ENCODE measurements around the gene TUSC2. TPM values are rescaled to one million over a fixed set of nuclear protein-coding genes. Genes with fewer than 3 reads are reported as not detected.
A peak's percentile ranks its signal among the peaks of the same experiment; 100 is the strongest.

The TUSC2 gene
- total RNA-seq, 1 experiment from 2014 or later = 33.5 TPM

DNA sequence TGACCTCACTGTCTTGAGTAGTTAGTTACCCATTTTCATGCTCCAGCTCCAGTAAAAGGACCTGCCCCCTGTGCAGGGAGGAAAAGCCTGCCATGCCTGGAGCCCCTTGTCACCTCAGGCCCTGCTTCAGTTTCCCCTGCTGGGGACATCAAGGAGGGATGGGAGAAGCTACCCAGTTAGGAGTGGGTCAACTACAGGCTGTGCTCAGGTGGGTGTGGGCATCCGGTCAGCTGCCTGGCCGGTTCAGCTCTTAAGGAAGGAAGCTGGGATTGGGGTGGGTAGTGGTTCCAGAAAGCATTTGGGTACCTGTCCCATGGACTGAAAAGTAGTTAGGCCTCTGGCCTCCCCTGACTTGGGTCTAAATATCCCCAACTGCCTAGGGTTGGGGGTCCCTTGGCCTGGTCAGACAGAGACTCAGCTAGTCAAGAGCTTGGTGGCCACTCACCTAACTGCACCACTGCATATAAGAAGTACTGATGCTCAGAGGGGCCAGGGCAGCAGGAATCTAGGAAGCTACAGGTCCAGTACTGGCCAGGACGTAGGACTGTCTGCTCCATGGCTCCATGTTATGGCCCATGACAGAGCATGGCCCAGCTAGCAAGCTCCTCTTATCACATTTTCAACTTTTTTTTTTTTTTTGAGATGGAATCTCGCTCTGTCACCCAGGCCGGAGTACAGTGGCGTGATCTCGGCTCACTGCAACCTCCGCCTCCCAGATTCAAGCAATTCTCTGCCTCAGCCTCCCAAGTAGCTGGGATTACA is 48.6 kb downstream of the TUSC2 start:
- H3K9me3 Mint-ChIP-seq = no peaks in the 10 kb centered on the region
- Histone ChIP-seq H3K4me2 (ENCODE audit: insufficient read depth, insufficient read length, low read length) (no peak overlapping the region), H3K9me3 (ENCODE audit: control insufficient read depth, low read depth, low read length) (no peaks in the 10 kb centered on the region), H3K27ac (ENCODE audit: insufficient read length, low read depth, low read length) (no peak overlapping the region), H3K4ac (ENCODE audit: low read depth, low read length) (no peak overlapping the region), H3K4me1 (ENCODE audit: insufficient read depth, low read length) (no peaks in the 10 kb centered on the region), H4K5ac (ENCODE audit: insufficient read length, low read depth, low read length) (no peak overlapping the region), H3K79me2 (ENCODE audit: insufficient read depth, low read length) (no peaks in the 10 kb centered on the region), H4K91ac (ENCODE audit: insufficient read length, low read depth, low read length) (no peak overlapping the region), H3K18ac (ENCODE audit: insufficient read length, low read depth, low read length) (no peak overlapping the region), H3K9ac (ENCODE audit: extremely low read depth, insufficient read length, low read length) (no peak overlapping the region), H2BK120ac (ENCODE audit: low read depth, low read length, poor library complexity, severe bottlenecking) (no peak overlapping the region), H2BK20ac (ENCODE audit: low read depth, low read length, poor library complexity, severe bottlenecking) (no peak overlapping the region), H2BK12ac (ENCODE audit: insufficient read length, low read depth, low read length) (no peak overlapping the region), H3K14ac (ENCODE audit: insufficient read depth, low read length) (no peak overlapping the region), H3K23ac (ENCODE audit: insufficient read length, low read depth, low read length) (no peak overlapping the region), H3K79me1 (ENCODE audit: insufficient read depth, low read depth, low read length, poor library complexity, severe bottlenecking) (no peaks in the 10 kb centered on the region), H3K23me2 (ENCODE audit: insufficient read length, low read depth, low read length, poor library complexity, severe bottlenecking) (peaks cover 6% of the 10 kb centered on the region), H3T11ph (ENCODE audit: low read length) (no peak overlapping the region), H4K8ac (replicated peaks; ENCODE audit: insufficient read length, low read depth, low read length) (no peak overlapping the region), H2AFZ (ENCODE audit: low read length) (no peak overlapping the region), H3K27me3 (ENCODE audit: insufficient read depth, low read length) (peaks cover 3% of the 10 kb centered on the region; the same call in 1 of the 2 replicates), H4K20me1 (ENCODE audit: control insufficient read depth, insufficient read depth, insufficient read length) (no peaks in the 10 kb centered on the region), H2BK5ac (ENCODE audit: insufficient read length, low read length) (no peak overlapping the region), H2BK15ac (ENCODE audit: low read depth, low read length) (no peak overlapping the region), H2AK5ac (ENCODE audit: insufficient read length, low read length) (no peak overlapping the region), H3K56ac (ENCODE audit: insufficient read length, low read depth, low read length) (no peak overlapping the region)
- peaks cover 45% of the 10 kb centered on the region for H3K27me3 Mint-ChIP-seq (ENCODE audit: low read depth)
- no peaks in the 10 kb centered on the region; a peak in 1 of 7 replicates for H3K36me3 Mint-ChIP-seq (ENCODE audit: insufficient read depth in 1 of 3, low read depth in 3 of 3)
- peak overlapping the region in 1 of 3 experiments; percentile 34; a peak in 1 of 7 replicates for H3K27ac Mint-ChIP-seq
- DNase-seq = no peak
- WGBS (ENCODE audit: extremely low coverage, insufficient read length, low lambda C conversion rate) = no CpG with 5 or more reads among the region's 8 CpGs
- H3K4me3 Mint-ChIP-seq = no peak overlapping the region
- H3K4me1 Mint-ChIP-seq = peaks cover 15 to 17% of the 10 kb centered on the region in 2 experiments
- TF ChIP-seq, protein P1, sequence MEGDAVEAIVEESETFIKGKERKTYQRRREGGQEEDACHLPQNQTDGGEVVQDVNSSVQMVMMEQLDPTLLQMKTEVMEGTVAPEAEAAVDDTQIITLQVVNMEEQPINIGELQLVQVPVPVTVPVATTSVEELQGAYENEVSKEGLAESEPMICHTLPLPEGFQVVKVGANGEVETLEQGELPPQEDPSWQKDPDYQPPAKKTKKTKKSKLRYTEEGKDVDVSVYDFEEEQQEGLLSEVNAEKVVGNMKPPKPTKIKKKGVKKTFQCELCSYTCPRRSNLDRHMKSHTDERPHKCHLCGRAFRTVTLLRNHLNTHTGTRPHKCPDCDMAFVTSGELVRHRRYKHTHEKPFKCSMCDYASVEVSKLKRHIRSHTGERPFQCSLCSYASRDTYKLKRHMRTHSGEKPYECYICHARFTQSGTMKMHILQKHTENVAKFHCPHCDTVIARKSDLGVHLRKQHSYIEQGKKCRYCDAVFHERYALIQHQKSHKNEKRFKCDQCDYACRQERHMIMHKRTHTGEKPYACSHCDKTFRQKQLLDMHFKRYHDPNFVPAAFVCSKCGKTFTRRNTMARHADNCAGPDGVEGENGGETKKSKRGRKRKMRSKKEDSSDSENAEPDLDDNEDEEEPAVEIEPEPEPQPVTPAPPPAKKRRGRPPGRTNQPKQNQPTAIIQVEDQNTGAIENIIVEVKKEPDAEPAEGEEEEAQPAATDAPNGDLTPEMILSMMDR (conservative IDR thresholded peaks at IDR 0.05) = no peak

All from H9 (cell line).